Measurements from ENCODE around the gene ZNF827. TPM values are rescaled to one million over a fixed set of nuclear protein-coding genes. Genes with fewer than 3 reads are reported as not detected.
A peak's percentile ranks its signal among the peaks of the same experiment; 100 is the strongest.

Gene ZNF827
- total RNA-seq, 1 donor = 9.1 TPM

GRCh38 chr4:145927030-145927429 lies 11.6 kb downstream of the ZNF827 start:
- TF ChIP-seq, protein P1, sequence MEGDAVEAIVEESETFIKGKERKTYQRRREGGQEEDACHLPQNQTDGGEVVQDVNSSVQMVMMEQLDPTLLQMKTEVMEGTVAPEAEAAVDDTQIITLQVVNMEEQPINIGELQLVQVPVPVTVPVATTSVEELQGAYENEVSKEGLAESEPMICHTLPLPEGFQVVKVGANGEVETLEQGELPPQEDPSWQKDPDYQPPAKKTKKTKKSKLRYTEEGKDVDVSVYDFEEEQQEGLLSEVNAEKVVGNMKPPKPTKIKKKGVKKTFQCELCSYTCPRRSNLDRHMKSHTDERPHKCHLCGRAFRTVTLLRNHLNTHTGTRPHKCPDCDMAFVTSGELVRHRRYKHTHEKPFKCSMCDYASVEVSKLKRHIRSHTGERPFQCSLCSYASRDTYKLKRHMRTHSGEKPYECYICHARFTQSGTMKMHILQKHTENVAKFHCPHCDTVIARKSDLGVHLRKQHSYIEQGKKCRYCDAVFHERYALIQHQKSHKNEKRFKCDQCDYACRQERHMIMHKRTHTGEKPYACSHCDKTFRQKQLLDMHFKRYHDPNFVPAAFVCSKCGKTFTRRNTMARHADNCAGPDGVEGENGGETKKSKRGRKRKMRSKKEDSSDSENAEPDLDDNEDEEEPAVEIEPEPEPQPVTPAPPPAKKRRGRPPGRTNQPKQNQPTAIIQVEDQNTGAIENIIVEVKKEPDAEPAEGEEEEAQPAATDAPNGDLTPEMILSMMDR (IDR thresholded peaks at IDR 0.05; ENCODE audit: insufficient read depth, low read depth, low read length) = no peak
- no peak for DNase-seq (ENCODE audit: low read depth)
- no peak overlapping the region for H3K4me3 ChIP-seq (ENCODE audit: low read depth, low read length)

- H3K4me3 ChIP-seq (ENCODE audit: low read depth, low read length) = no peak overlapping the region
- TF ChIP-seq, protein P1 (IDR thresholded peaks at IDR 0.05; ENCODE audit: insufficient read depth, low read depth, low read length) = no peak
- no peak for DNase-seq (ENCODE audit: low read depth)
These were observed 17.4 kb downstream of the ZNF827 start for GRCh38 chr4:145921231-145921630.

DNA sequence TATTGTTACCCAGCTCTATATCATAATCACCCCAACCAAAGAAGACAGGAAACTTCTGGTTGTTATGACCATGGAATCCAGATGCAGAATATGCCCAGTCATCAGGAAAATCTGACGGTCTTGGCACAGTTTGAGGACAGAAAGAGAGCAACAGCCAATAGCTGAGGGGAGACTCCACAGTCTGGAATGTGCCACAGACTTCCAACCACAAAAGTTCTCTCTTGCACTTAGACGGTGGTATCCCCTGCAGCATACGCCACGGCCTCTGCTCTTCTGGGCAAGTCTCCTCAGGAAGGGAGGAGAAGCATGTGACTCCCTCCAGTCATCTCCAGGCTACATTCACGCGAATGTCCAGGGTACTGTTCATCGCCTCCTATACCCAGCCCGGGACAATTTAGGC lies 18.4 kb downstream of the ZNF827 start:
- no peak overlapping the region for H3K4me3 ChIP-seq (ENCODE audit: low read depth, low read length)
- TF ChIP-seq, protein P1 (IDR thresholded peaks at IDR 0.05; ENCODE audit: insufficient read depth, low read depth, low read length) = no peak
- DNase-seq (ENCODE audit: low read depth) = peak; percentile 74

DNA sequence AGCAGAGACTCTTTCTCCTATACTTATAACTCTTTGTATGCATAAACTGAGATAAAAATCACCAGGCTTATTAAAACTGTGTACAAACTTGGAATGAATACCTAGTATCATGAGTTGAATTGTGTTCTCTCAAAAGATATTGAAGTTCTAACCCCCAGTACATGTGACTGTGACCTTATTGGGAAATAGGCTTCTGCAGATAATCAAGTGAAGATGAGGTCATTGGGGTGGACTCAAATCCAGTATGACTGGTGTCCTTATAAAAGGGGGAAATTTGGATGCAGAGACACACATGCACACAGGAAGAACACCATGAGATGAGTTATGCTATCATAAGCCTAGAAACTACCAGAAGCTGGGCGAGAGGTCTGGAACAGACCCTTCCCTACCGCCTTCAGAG lies 26.2 kb downstream of the ZNF827 start:
- no peak overlapping the region for H3K4me3 ChIP-seq (ENCODE audit: low read depth, low read length)
- DNase-seq (ENCODE audit: low read depth) = peak; percentile 21
- TF ChIP-seq, protein P1 (IDR thresholded peaks at IDR 0.05; ENCODE audit: insufficient read depth, low read depth, low read length) = no peak

- no peak for DNase-seq (ENCODE audit: low read depth)
- peak overlapping the region; percentile 43 for H3K4me3 ChIP-seq (ENCODE audit: low read depth, low read length)
- TF ChIP-seq, protein P1 (IDR thresholded peaks at IDR 0.05; ENCODE audit: insufficient read depth, low read depth, low read length) = no peak
These were observed 28.9 kb downstream of the ZNF827 start for GRCh38 chr4:145909773-145910172.

DNA sequence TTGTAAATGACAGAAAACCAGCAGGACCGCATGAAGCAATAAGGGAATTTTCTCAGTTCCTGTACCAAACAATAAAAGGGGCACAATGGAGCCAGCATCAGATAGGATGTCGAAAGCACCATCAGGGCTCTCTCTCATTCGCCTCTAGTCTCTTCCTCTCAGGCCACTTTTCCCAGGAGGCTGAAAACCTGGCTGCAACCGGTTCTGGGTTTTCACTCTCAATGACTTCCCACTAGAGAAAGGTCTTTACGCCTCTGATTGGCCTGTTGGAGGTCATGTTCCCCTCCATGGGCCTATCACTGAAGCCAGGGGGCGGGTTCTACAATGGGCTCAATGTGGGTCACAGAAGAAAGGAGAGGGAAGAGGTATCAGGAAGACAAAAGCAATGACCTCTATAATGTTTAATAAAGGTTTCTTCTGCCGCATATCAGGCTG lies 29.3 kb downstream of the ZNF827 start:
- DNase-seq (ENCODE audit: low read depth) = peak; percentile 61
- TF ChIP-seq, protein P1 (IDR thresholded peaks at IDR 0.05; ENCODE audit: insufficient read depth, low read depth, low read length) = no peak

DNA sequence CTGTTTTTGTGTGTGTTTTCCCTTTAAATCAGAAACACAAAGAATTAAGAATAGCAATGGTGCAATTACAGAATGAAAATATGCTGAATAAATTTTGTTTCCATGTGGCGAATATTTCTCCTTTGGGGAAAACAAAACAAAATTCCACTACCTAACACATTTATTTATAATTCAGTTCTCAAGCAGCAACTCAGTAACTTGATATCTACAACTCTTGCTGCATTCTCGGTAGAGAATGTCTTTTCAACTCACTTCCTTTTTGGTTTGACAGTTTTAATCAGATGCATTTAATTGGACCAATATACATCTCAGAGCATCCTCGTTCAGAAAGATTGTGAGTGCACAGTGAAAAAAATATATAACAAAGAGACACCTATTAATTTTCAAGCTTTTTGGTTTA lies 30.8 kb downstream of the ZNF827 start:
- TF ChIP-seq, protein P1 (IDR thresholded peaks at IDR 0.05; ENCODE audit: insufficient read depth, low read depth, low read length) = no peak
- peak; percentile 34 for DNase-seq (ENCODE audit: low read depth)
- no peak overlapping the region for H3K4me3 ChIP-seq (ENCODE audit: low read depth, low read length)

More for the DNA sequence above, 29.3 kb downstream of the ZNF827 start:
- H3K4me3 ChIP-seq (ENCODE audit: low read depth, low read length) = peak overlapping the region; percentile 43
